SIG-M5 treated with dmso at 0.1 percent for 504 hours (cell line): Measurements from ENCODE around the gene SSX2.
"Not testable (repeated sequence)": the region's sequence is repeated elsewhere in the genome, so short reads cannot be mapped to it uniquely, and the experiment has no call there.

Experiments
- DNase-seq: peaks from one replicate; lab custom pipeline; 2025; ENCODE audit not compliant: unreplicated experiment; lab: John Stamatoyannopoulos, UW

SSX2 gene, protein sequence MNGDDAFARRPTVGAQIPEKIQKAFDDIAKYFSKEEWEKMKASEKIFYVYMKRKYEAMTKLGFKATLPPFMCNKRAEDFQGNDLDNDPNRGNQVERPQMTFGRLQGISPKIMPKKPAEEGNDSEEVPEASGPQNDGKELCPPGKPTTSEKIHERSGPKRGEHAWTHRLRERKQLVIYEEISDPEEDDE

DNA sequence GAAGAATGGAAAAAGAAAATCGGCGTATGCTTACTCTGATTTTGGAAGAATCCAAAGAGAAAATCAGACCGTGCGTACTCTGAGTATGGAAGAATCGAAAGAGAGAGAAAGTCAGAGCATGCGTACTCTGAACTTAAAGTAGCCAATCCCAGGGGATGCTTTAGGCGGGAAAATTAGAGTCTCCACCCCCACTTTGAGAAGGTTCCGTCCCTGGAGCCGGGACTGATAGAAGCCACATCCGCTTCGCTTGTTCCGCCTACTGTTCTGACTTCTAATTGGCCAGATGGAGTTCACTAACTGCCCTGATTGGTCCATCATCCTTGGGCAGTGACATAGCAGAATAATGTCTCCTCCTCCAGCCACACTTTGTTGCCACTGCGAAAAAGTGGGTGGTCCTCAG is at the start of gene SSX2:
SSX2 (minus strand) TSS at position 101 of the 400 bp plus-strand sequence. CDS start 1,429 bp downstream, outside the sequence.
- not testable (repeated sequence) for DNase-seq

DNA sequence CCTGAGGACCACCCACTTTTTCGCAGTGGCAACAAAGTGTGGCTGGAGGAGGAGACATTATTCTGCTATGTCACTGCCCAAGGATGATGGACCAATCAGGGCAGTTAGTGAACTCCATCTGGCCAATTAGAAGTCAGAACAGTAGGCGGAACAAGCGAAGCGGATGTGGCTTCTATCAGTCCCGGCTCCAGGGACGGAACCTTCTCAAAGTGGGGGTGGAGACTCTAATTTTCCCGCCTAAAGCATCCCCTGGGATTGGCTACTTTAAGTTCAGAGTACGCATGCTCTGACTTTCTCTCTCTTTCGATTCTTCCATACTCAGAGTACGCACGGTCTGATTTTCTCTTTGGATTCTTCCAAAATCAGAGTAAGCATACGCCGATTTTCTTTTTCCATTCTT is 44.0 kb upstream of the SSX2 start, which contains the start of gene SSX2B:
SSX2B (plus strand) TSS at position 301 of the 400 bp plus-strand sequence. CDS start 1,429 bp downstream, outside the sequence.
- DNase-seq: not testable (repeated sequence)

DNA sequence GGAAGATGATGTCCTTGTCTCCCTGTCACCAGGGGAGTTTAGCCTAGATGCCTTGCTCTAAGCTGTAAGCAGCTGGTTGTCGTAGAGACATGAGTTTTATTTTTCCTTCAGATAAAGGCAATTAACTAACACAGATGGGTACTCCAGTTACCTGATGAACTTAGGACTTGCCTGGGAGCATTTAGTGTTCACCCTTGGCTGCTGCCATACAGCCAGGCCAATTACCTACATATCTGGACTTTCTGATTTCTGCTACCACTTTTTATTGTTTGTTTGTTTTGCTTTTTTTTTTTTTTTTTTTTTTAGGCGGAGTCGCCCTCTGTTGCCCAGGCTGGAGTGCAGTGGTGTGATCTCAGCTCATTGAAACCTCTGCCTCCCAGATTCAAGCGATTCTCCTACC is 14.9 kb downstream of the SSX2 start:
- not testable (repeated sequence) for DNase-seq

DNA sequence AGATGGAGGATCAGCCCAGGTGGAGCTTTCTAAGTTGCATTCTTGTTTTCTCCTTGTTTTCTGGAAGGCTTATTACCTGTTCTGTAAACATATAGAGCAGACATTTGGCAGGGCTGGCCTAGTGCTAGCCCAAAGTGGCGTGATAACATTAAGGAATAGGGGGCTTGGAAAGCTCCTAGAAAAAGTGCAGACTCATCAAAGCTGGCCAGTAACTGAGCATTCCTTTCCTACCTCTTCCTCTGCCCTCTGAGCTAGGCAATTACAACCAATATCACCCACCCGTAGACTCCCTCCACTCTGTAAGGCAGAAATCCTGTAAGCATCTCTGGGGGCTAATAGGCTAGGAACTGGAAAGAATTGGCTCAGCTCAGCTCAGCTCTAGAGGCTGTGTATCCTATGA is 44.8 kb downstream of the SSX2 start:
- DNase-seq: not testable (repeated sequence)

DNA sequence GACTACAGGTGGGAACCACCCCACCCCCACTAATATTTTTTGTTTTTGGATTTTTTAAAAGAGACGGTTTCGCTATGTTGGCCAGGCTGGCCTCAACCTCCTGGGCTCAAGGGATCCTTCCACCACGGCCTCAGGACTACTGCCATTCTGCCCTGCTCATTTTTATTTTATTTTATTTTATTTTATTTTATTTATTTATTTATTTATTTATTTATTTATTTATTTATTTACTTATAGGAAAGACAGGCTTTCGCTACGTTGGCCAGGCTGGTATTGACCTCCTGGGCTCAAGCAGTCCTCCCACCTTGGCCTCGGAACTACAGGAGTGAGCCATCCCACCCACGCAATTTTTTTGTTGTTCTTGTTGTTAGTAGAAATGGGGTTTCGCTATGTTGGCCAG is 51.5 kb downstream of the SSX2 start:
- not testable (repeated sequence) for DNase-seq

DNA sequence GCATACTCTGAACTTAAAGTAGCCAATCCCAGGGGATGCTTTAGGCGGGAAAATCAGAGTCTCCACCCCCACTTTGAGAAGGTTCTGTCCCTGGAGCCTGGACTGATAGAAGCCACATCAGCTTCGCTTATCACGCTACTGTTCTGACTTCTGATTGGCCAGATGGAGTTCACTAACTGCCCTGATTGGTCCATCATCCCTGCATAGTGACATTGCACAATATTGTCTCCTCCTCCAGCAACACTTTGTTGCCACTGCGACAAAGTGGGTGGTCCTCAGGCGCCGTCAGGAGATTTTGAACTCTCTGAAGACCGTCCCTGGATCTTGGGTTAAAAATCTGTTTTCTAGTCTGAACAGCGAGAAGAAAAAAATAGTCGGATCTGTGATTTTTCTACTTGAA is 52.2 kb downstream of the SSX2 start, which contains the start of gene SSX7:
SSX7 (minus strand) TSS at position 101 of the 400 bp plus-strand sequence. CDS start 1,428 bp downstream, outside the sequence.
- DNase-seq: not testable (repeated sequence)

DNA sequence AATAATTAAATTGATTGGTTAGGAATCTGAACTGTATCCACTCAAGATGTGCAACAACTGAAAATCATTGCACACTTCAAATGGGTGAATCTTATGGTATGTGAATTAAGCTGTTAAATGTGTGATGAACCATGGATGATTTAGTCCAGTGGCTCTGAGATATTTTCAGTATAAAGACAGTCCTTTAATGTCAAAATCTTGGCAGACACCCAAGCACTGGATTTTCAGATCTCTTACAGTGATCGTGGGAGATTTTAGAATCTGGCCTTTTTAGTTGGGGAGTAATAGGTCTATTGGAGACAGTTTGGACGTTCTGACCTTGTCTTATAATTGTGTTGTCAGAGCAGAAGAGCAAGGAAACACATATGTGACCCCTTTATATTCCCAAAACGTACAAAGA is 56.3 kb downstream of the SSX2 start:
- not testable (repeated sequence) for DNase-seq

DNA sequence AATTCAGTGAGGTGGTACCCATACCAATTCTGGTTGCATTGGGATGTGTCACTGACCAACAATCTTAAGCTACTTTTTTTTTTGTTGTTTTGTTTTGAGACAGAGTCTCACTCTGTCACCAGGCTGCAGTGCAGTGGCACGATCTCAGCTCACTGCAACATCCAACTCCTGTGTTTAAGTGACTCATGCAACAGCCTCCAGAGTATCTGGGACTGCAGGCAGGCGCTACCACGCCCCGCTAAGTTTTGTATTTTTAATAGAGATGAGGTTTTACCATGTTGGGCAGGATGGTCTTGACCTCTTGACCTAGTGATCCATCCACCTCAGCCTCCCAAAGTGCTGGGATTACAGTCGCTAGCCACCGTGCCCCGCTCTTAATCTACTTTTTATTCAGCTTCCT is 58.0 kb downstream of the SSX2 start:
- not testable (repeated sequence) for DNase-seq
